OCI-LY3 (cell line): ENCODE data around the gene DNAJB1.

ENCODE experiments used
- EZH2phosphoT487 ChIP-seq: fragments of 200-600 bp; shearing (Covaris generic); IDR thresholded peaks from 2 replicates; pipeline ENCODE4 v1.6.1; 2018; ENCODE audit warnings: antibody characterized with exemption, mixed run types, low read depth
- TF ChIP-seq, protein P1 (sequence below): fragments of 200-600, 300-600 bp; sonication (generic); IDR thresholded peaks from 2 replicates; pipeline ENCODE4 v1.5.1; 2014; ENCODE audit warnings: antibody characterized with exemption, low read length, low read depth

DNA sequence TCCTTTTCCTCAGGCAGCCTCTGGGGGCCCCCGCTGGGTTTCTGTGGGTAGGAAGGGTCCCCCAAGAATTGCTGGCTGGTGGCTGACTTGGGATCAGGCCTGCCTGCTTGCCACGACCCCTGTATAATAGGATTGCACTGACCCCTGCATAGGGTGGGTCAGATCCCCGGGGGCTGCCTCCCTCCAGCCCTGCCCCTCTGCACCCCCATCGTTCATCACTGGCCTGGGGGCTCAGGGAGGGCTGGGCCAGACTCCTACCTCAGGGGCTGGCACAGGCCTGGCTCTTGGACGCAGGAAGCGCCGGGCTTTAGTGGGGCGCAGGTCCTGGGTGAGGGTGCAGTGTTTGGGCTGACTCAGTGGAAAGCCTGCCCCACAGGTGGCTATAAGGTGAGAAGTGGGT, 43.1 kb upstream of the DNAJB1 start:
- TF ChIP-seq EZH2phosphoT487: no peak
- TF ChIP-seq, protein P1, sequence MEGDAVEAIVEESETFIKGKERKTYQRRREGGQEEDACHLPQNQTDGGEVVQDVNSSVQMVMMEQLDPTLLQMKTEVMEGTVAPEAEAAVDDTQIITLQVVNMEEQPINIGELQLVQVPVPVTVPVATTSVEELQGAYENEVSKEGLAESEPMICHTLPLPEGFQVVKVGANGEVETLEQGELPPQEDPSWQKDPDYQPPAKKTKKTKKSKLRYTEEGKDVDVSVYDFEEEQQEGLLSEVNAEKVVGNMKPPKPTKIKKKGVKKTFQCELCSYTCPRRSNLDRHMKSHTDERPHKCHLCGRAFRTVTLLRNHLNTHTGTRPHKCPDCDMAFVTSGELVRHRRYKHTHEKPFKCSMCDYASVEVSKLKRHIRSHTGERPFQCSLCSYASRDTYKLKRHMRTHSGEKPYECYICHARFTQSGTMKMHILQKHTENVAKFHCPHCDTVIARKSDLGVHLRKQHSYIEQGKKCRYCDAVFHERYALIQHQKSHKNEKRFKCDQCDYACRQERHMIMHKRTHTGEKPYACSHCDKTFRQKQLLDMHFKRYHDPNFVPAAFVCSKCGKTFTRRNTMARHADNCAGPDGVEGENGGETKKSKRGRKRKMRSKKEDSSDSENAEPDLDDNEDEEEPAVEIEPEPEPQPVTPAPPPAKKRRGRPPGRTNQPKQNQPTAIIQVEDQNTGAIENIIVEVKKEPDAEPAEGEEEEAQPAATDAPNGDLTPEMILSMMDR: no peak
